HG03457 (cell line): Measurements from ENCODE around the gene MRPS35.
"Not testable (repeated sequence)": the region's sequence is repeated elsewhere in the genome, so short reads cannot be mapped to it uniquely, and the experiment has no call there.

Source experiments
- ATAC-seq: cut with Tn5 transposase; IDR thresholded peaks from one replicate; pipeline ENCODE4 v1.9.1; 2021; ENCODE audit warnings: moderate number of reproducible peaks; ENCODE audit not compliant: unreplicated experiment

Gene MRPS35

DNA sequence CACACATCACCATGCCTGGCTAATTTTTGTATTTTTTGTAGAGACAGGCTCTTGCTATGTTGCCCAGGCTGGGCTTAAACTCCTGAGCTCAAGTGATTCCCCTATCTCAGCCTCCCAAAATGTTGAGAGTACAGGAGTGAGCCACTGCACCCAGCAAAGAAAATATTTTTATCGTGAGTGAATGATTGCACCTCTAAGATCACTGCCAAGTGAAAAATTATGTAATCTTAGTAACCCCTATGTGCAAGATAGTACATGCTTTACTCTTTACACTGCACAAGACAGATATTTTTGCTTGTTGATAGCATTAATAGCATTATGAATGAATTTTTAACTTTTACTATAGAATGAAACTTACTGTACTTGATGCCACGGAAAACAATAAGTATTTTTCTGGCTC is 3.4 kb upstream of the MRPS35 start:
- no peak for ATAC-seq

GRCh38 chr12:27709212-27709931 is 1.3 kb upstream of the MRPS35 start:
- ATAC-seq: no peak

- ATAC-seq: peak; percentile 25
Measured at GRCh38 chr12:27709932-27710591, 570 bp upstream of the MRPS35 start.

GRCh38 chr12:27711317-27711682 is 668 bp downstream of the MRPS35 start:
- ATAC-seq: no peak

- ATAC-seq: no peak
Measured at GRCh38 chr12:27711967-27712366, 1.3 kb downstream of the MRPS35 start.

GRCh38 chr12:27723212-27723611 is 12.6 kb downstream of the MRPS35 start:
- no peak for ATAC-seq

DNA sequence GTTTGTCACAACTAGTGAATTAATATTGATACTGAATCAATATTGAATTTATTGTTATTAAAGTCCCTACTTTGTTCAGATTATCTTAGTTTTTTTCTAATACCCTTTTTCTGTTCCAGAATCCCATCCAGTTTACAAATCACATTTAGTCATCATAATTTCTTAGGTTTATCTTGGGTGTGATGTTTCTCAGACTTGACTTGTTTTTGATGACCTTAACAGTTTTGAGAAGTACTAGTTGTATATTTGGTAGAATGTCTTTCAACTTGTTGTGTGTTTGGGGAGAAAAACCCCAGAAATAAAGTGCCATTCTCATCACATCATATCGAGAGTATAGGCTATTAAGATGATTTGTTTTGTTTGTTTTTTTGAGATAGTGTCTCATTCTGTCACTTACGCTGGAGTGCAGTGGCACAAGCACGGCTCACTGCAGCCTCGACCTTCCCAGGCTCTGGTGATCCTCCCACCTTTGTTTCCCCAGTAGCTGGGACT is 19.5 kb downstream of the MRPS35 start:
- no peak for ATAC-seq

GRCh38 chr12:27732281-27732680 is 21.6 kb downstream of the MRPS35 start:
- ATAC-seq: no peak

GRCh38 chr12:27733052-27733656 is 22.5 kb downstream of the MRPS35 start:
- no peak for ATAC-seq

- no peak for ATAC-seq
Measured at GRCh38 chr12:27733791-27734190, 23.2 kb downstream of the MRPS35 start.

DNA sequence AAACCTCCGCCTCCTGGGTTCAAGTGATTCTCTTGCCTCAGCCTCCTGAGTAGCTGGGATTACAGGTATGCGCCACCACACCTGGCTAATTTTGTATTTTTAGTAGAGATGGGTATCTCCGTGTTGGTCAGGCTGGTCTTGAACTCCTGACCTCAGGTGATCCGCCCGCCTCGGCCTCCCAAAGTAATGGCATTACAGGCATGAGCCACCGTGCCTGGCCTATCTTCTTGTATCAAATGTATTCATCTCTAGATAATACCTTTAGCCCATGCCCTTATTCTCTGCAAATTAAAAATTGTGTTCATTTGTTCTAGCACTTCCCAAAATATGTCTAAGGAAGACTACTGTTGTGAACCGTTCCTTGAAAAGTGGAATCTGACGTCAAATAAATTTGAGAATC is 23.7 kb downstream of the MRPS35 start:
- ATAC-seq: not testable (repeated sequence)

DNA sequence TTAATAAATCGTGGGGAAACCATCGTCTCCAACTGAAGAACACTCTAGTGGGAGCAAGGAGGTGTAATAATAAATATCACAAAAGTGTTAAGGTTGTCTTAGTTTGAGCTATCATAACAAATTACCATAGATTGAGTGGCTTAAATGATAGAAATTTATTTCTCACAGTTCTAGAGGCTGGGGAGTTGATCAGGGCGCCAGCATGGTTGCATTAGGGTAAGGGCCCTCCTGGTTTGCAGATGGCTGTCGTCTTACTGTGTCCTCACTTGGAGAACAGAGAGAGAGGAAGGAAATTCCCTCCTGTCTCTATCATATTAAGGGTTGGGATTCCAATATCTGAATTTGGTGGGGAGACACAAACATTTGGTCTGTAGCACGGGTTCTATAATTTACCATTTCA is 33.0 kb downstream of the MRPS35 start:
- ATAC-seq: no peak

DNA sequence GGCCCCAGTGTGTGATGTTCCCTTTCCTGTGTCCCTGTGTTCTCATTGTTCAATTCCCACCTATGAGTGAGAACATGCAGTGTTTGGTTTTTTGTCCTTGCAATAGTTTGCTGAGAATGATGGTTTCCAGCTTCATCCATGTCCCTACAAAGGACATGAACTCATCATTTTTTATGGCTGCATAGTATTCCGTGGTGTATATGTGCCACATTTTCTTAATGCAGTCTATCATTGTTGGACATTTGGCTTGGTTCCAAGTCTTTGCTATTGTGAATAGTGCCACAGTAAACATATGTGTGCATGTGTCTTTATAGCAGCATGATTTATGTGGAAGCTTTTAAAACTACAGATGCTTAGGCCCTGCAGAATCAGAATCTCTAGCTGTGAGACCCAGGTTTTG is 35.1 kb downstream of the MRPS35 start:
- not testable (repeated sequence) for ATAC-seq

DNA sequence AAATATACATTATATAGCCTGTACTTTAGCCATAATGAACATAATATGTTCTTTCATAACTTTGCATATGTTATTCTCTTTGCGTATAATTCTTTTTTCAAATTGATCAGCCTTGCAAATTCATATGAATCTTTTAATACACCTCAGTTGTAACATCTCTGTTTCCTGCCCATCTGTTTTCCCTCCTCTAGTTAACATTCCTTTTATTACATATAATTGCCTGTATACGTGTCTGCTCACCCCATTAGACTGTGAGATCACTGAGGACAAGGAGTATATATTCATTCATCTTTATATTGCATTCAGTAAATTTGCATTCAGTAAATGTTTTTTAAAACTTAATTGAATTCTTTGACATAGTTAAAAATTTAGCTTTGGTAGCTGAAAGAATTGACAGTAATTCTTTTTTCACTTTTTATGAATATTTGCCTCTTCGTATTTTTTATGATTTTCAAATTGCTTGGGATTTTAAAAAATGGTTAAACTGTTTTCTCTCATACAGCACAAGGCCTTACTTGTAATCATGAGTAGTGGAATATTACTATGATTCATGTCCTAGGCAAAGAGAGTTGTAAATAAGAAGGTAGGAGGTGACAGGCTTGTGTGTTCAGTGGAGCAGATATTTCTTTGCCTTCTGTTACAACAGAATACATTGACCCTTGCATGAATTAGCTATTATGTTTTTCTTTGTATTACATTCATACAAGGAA is 36.6 kb downstream of the MRPS35 start:
- ATAC-seq: no peak

DNA sequence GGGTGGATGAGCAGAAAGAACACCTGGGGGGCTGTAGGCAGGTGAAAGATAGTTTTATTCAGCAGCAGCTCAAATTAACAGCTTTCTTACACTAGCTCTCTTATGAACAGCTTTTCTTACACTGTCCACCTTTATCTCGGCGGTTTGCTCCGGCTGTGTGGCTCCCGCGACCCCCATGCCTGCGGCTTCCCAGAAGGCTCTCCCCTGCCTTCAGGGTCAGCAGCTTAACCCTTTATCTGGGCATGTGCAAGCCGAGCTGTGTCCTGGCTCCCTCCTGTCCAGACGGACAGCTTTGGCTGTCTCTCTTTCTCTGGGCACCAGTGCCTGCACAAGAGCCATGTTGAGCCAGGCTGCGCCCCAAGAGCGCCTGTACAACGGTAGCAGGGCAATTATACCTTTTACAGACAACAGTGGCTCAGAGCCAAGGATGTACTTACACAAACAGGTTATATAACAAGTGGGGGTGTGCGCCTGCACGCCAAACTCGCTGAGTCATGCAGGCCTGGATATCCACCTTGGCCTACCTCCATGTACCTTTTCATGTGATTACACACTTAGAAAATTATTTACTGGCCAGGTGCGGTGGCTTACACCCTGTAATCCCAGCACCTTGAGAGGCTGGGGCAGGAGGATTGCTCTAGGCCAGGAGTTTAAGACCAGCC is 40.9 kb downstream of the MRPS35 start:
- ATAC-seq: no peak

- no peak for ATAC-seq
Measured at GRCh38 chr12:27754795-27755194, 44.2 kb downstream of the MRPS35 start.

DNA sequence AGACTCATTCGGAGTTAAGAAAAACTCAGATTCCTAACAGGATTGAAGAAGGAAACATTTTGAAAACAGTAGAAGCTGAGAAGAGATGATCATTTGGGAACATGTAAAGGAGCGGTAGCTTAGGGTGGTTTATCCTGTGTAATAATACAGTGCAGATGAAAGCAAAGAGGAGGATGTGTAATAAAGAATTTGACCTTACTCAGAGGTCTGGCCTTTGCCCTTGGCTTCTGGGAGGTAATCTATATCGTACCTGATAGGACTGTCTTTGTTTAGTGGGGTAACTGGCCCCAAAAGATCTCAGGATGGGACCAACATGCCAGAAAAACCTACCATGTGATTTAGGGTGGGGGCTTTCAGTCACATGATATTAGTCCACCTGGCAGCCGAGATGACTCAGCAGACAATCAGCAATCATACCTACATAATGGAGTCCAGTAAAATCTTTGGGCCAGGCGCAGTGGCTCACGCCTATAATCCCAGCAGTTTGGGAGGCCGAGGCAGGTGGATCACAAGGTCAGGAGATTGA is 46.1 kb downstream of the MRPS35 start:
- no peak for ATAC-seq

- no peak for ATAC-seq
Measured at GRCh38 chr12:27762757-27763156, 52.1 kb downstream of the MRPS35 start.

DNA sequence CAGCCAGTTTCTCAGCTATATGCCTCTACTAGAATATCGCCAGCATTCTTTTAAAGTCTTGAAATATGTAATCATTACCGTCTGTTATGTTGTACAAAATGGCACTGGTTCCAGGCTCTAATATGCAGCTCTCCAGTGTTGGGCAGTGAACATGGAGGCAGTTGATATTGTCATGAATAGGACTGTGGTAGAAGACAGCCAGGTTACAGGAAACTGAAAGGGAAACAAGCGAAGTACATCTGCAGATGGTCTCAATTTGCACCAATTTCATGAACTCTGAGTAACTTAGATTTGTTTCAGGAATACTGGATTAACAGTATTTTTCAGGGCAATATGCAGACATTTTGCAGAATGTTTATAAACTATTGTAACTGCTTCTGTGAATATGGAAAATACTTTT is 56.0 kb downstream of the MRPS35 start:
- ATAC-seq: no peak

GRCh38 chr12:27769142-27769673 is 58.6 kb downstream of the MRPS35 start:
- no peak for ATAC-seq
